HG02798 (cell line): ENCODE measurements around the gene CDH4.

Experiments used
- ATAC-seq: cut with Tn5 transposase; IDR thresholded peaks from one replicate; pipeline ENCODE4 v1.9.1; 2021; ENCODE audit warnings: mild to moderate bottlenecking; ENCODE audit not compliant: unreplicated experiment, poor library complexity

Gene CDH4

DNA sequence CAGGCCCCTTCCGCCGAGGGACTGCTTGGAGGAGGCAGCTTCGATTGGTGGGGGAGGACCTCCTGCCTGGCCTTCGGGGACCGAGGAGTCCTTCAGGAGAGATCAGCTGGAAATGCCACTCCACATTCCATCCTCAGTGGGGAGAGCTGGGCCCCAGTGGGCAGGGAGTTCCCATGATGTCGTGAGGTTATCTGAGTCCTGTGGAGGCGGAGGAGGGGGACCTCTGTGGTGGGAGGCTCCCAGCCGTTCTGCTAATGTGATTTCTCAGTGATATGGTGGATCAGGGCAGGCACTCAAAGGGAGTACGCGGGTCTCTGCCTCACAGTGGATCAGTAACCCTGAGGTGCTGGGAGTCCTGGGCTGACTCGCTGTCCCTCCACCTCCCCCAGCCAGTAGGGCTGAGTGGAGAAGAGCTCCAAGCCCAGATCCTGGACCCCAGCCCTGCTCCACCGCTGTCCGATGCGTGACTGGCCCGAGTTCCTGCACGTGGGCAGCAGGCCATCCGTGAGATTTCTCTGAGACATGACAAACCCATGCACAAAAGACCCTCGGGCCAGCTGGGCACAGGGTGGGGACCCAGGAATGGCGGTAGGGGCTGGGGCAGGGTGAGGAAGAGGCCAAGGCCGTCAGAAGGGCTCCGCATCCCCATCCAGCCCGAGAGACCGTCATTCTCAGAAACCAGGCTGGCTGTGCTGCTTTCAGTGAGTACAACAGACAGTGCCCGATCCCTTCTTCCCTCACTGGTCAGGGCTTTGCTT, 617.9 kb downstream of the CDH4 start:
- no peak for ATAC-seq

DNA sequence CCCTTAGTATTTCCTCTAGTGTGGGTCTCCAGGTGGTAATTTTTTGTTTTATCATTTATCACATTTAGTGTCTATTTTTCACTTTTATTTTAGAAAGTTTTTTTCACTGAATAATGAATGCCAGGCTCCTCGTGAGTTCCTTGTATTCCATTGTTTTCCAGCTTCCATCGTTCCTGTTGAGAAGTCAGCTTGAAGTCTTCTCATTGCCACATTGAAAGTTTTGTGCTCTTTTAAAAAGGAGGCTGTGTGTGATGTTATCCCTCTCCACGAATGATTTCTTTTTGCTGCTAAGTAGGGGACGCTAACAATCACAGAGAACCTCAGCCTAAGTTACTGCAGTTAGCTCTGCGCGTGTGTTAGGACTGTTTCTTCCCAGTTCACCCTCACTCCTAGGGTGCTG, 619.1 kb downstream of the CDH4 start:
- ATAC-seq = no peak

DNA sequence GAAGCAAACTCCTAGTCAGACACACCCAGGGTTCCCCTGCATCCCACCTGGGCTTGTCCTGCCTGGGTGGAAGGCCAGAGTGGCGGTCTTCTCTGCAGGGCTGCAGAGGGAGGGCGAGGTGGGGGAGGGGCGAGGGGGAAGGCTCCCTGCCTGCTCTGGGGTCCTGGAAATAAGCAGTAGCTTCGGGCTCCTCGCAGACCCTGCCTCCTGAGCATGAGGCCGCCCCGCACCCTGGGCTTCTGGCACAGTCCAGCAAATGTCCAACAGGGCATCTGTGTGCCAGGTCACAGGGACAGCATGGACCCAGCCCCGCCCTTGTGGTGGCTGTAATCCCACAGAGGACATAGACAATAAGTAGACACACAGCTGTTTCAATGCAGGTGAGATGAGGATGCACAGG, 619.9 kb downstream of the CDH4 start:
- no peak for ATAC-seq

DNA sequence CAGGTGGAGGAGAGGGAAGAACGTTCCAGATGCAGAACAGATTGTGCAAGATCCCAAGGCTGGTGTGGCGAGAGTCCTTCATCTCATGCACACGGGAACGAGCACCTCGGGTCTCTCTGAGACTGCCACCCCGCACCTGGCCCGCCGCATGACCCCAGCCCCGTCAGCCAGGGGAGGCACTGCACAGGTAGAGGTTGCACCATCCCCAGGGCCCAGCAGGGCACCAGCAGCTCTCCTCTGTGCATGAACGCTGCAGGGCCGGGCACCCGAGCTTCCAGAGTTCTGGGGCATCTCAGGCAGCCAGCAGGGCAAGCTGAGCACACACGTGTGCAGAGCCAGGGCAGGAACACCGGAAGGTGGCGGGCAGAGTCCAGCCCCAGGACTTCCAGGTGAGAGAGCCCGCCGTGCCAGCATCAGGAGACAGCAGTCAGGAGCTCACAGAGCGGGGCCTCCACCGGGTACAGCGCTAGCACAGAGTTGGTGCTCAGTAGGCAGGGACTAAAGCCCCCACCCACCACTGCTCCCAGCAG, 620.4 kb downstream of the CDH4 start:
- ATAC-seq = no peak

DNA sequence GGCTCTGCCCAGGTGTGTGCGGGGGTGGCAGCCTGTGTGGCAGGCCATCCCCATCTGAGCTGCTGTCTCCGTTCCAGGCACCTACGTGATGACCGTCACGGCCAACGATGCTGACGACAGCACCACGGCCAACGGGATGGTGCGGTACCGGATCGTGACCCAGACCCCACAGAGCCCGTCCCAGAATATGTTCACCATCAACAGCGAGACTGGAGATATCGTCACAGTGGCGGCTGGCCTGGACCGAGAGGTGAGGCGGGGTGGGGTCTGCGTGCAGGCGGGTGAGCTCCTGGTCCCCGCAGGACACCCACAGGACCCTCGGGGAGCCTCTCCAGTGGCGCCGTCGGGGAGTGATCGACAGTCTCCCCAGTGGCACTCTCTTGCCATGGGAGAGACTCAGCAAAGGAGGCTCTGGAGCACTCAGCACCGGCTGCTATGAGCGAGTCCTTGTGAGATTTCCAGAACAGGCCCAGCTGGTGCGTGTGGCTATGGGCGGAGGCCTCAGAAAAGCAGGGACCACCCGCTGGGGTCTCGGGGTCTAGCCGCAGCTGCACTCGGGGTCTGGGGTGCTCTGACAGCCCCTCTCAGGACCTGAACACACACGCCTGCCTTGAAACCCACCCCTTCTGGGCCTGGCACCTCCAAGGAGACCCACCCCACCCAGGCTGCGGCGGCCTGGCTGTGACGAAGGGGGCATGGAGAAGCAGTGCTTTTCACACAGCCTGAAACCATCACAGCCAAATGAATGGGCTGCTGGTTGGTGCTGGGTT, 621.8 kb downstream of the CDH4 start:
- no peak for ATAC-seq

DNA sequence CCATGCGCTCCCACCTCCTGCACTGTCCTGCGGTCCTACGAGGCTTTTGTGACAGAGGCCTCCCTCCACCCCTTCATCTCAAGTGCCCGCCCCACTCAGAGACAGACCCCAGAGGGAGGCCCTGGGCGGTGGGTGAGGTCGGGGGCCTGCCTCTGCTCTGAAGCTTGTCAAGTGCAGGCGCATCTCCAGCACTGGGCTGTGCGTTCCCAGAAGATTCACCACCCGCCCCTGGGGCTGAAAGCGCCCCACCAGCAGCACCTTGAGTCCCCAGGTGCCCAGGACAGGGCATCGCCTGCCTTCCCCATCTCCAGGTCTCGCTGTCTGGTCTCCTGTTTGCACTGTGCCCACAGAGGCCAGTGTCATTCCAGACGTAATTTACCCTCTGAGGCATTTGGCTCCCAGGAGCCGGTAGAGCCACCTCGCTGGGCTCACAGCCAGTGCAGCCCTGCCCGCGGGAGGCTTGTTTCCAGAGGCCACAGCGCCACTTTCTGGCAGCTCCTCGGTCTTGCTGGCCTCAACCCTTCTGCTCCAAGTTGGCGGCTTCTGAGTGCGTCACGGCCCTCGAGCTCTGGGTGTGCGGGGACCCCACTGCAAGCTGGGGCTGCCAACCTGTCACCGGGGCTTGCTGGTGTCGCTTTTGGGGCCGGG, 622.5 kb downstream of the CDH4 start:
- no peak for ATAC-seq

DNA sequence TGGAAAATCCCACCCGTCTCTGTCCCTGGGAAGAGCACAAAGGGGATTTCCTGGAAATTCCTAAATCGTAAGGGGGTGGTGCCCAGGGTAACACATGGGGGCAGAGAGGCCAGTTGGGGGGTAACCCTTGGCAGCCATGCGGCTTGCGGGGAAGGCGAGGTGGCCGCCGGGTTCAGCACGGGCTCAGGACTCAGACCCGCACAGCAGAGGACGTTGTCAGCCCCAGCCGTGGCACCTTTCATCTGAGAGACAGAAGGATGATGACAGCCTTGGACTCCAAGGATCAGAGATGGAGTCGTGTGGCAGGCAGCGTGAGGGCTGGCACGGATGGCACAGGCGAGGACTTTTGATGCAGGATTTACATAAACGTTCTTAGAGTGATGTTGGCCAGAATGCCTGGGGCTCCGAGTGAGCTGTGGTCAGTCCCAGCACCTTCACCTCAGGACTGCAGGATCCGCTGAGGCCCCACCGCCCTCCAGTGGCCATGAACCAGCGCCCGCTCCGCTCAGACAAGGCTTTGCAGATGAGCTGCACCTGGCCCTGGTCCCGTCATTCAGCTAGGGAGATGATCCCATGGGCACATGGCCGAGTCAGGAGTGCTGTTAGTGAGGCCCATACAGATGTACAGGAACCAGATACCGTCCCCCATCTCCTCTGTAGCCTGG, 623.3 kb downstream of the CDH4 start:
- no peak for ATAC-seq

DNA sequence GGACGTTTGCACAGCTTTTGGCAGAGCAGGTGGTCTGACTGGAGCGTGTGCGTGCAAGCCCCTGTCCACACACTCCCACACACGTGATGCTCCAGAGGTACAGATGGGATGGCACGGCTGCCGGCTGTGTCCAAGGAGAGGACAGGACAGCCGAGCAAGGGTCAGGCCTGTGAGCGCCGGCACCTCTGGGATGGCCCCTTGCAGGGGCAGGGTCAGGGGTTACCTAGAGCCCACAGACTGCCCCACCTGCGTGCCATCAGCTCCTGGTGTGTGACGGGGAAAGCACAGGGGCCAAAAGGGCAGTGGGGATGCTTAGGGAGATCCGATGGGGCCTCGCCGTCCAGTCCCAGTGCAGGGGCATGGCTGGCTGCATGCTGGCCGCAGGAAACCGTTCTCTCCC, 623.9 kb downstream of the CDH4 start:
- ATAC-seq = no peak

DNA sequence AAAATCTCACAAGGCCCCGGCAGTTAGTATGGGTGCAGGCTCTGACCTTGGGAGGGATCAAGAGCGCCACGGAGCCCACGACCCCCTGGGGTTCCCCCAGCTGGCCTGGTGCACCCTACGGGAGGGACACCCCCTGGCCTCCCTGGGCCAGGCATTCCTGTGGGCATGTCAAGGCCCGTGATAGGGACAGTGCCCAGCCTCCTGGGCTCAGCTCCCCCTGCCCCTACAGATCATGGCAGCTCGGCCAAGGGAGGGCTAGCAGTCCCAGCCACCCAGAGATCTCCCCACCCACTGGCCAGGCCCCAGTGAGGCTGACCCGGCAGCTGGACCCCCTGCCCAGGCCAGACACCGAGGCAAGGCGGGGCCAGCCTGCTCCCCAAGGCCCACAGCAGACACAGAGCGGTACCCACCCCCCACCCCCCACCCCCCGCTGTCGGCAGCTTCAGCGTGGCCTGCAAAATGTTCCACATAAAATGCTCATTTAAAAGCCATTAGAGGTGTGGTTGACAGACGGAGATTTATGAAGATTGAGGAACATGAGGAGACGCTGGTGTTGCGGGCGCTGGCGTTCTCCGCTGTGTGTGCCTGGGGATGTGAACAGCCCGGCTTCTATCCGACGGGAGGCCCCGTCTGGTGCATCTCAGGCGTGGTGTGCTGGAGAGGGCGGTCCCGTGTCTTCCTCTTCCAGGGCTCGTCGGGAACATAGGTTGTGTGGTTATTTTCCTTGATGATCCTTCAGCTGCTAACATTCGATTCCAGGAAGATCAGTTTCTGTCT, 625.1 kb downstream of the CDH4 start:
- ATAC-seq = no peak

DNA sequence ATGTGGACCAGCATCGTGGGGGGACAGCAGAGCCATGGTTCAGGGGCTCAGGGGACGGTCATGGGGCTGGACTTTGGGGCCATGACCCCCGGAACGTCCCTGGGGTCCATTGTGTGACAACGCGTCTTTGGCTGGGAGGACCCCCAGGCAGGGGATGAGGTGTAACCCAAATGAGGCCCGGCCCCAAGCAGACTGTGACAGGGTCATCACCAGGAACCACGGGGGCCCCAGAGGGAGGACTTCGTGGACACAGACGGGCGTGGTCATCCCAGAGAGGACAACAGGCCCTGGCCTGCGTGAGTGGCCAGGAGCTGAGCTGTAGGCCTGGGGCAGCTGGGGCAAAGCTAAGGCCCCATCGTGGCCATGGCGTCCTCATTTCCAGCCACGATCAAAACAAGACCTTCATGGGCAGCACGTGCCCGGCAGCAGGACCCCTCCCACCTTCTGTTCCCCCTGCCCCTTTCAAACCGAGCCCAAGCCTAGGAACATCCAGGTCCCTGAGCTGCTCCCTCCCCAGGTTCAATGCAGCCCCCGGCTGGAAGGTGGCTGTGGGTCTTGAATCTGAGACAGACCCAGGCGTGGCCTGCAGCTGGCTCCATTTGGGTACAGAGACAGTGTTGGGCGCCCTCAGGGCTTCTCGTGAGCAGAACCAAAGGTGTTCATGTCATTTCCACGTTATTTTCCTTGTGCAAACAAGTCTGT, 625.9 kb downstream of the CDH4 start:
- ATAC-seq = no peak

DNA sequence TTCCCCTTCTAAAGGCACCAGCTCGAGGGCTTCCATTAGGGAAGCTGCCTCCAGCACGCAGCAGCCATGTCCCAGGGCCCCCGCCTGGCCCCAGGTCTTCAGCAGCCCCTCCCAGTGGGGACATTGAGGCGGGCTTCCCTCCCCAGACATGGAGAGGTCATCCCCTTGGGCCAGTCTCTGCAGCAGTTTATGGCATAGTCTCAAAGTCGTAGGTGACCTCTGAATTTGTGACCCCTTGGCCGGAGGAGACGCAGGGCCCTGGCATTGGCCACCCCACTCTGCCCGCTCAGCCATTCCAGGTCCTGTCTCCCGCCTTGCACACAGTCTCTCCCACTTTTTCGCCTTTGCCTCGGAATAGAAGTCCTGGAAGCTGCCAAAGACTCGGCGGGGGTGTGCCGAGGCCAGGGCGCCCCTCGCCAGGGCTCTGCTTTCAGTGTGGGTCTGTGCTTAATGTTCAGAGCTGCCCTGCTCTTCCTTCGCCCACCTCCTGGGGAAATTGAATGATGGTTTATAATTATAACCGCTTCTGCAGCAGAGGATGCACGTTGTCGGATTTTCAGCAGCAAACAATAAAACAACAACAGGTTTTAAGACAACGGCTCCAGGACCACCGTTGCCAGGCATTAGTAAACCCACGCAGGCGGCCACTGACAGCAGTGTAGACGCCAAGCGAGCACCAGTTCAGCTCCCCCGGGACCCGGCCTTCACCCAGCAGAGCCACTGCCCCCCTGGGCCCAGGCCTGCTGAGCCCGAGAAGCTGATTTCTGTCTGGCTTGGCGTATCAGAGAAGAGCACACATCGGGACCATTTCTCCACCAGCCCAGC, 626.6 kb downstream of the CDH4 start:
- no peak for ATAC-seq

DNA sequence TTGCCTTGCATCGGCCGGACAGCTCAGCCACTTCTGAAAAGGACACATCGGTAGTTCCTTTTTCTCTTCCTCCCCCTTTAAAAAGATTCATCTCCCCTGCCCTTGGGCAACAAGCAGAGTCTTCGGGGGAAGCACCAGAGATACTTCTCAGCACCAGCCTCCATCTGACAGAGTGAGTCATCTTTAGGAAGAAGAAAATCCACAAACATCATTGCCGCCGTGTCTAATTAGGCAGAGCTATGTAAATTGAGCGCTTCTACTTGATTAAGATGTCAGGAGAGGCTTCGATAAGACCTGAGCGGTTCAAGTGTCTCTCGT, 627.2 kb downstream of the CDH4 start:
- ATAC-seq = no peak

DNA sequence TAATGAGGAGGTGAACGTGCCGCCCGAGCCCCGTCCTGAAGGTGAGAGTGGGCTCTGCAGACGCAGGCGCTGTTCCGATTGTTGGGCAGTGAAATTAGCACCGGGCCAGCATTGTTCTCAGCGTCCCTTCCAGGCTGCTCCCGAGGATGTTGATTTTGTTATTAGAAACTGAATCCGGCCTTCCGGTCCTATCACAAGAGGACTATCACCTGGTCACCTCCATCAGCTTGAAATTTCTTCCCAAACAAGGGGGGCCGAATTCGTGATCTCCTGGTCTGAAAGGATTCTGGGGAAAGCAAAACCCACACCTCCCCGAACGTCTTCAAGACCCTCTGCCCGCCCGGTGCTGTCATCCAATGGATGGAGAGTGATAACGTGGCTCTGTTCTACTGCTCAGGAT, 627.6 kb downstream of the CDH4 start:
- no peak for ATAC-seq

DNA sequence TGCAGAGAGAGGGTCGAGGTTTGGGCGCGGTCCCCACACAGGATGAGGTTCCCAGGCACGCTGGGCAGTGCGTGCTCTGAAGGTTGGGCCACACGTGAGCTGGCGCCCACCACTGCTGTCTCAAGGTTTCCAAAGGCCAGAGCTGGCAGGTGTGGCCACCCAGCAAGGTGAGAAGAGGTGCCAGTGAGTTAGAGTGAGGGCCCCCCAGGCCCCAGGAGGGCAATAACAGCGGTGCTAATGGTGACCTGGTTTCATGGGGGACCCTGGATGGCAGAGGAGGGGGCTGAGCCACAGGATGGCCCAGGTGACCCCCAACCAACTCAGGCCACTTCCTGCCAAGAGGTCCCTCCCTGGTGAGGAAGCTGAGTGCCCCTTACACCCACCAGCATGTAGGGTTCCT, 628.6 kb downstream of the CDH4 start:
- ATAC-seq = no peak

DNA sequence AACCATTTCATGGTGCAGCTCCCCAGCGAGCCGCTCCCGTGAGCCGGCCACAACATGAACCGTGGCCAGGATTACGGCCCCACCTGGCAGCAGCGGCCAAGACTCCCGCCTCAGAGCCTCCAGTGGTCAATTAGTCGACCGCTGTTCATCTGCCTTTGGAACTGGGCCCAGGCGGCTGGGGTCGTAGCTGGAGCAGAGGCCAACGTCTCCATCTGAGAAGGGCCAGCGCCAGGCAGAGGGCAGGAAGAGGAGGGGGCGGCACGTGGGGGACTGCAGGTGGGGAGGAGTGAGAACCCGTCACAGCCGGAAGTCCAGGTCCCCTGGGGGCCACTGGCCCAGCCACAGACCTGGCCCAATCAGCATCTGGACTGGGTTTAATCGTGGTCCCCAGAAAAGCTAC, 629.4 kb downstream of the CDH4 start:
- no peak for ATAC-seq

DNA sequence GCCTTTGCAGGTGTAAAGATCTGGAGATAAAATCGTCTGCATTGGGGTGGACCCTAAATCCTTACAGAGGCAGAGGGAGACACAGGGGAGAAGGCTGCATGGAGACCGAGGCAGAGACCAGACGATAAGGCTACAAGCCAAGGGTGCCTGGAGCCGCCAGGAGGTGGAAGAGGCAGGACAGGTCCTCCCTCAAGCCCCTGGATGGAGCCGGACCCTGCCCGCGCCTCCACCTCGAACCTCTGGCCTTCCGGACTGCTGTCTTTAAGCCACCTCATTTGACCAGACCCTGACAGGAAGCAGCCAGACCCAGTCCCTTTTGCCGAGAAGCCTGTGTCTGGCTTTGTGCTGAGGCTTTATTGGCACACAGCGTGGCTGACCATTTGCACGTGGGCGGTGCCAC, 629.8 kb downstream of the CDH4 start:
- ATAC-seq = no peak

DNA sequence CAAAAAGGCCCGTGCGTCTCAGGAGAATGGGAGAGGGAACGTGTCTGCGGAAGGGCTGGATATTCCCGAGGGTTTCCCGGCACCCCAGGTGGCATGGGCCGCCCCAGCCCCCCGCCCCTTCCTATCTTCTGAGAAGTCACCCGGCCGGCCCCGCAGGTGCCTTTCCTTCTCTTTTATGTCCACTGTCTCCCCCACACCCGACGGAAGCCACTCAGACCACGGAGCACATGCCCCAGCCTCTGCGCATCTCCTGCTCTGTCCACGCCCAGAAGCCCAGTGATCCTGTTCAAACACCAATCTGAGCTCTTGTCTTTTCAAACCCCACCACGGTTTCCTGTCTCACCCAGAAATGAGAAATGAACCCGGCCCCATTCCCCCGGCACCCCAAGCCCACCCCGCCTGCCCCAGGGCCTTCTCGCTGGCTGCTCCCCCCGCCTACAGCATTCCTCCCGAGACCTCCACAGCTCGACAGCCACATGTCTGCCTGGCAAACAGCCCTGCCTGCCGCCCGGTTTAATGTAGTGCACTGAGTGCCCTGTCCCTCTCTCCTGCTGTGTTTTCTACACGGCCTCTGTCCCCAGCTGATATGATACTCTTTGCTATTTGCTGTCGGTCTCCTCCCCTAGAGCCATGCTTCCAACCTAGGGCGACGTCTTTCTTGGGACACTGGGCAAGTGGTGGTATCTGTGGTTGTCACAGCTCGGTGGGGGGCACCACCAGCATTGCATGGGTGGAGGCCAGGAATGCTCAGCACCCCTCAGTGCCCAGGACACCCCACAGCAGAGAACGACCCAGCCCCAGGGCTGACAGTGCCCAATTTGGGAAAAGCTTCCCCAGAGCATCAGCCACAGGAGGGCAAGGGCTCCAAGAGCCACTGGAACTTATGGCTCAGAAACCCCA, 630.9 kb downstream of the CDH4 start:
- no peak for ATAC-seq
